NCI-H748 treated with DMSO at 0.1 percent for 48 hours (cell line): ENCODE results near the gene FBH1.
"Not testable (repeated sequence)": the region's sequence is repeated elsewhere in the genome, so short reads cannot be mapped to it uniquely, and the experiment has no call there.

Experiments used
- DNase-seq: peaks from one replicate; lab custom pipeline; 2025; lab: John Stamatoyannopoulos, UW

FBH1 gene

DNA sequence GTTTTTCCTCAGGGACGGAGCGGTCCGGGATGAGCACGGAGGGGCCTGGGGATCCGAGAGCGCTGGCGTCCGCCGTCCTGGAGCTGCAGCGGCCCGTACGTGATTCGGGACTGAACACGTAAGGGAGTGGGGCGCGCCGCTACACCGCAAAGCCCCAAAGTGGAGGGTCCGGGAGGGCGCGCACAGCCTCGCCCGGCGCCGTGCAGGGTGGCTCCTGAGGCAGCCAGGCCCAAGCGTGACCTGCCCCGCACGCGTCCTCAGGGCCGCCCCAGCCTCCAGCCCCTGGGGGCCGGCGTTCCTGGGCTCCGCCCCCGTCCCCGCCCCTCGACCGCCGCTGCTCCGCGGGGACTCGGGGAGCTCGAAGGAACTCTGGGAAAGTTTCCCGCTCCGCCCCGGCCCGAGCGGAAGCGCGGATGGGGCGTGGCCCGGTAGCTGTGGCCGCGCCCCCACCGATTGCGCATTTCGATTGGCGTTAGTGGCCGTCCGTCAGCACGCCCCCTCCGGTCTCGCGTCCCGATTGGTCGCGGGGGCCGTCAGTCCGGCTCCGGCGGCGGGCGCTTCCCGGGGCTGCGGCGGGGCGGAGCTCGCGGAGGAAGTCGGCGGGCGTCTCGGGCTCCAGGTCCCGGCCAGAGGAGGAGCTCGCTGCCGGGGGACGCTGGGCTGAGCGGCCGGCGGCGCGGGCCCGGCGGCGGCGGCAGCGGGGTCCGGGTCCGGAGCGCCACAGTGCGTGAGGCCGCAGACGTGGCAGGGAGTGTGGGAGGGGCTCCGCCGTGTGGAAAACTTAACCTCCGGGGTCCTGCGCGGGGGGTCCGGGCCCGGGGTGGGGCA lies at the start of gene FBH1, which contains the start of gene ANKRD16:
TSS of gene FBH1 (plus strand) at position 620 of the 828 bp plus-strand sequence. CDS start at position 723, 103 bp downstream.
TSS of gene ANKRD16 (minus strand) at position 270 of the 828 bp plus-strand sequence. CDS start 539 bp downstream, outside the sequence.
- DNase-seq: peak; percentile 72

DNA sequence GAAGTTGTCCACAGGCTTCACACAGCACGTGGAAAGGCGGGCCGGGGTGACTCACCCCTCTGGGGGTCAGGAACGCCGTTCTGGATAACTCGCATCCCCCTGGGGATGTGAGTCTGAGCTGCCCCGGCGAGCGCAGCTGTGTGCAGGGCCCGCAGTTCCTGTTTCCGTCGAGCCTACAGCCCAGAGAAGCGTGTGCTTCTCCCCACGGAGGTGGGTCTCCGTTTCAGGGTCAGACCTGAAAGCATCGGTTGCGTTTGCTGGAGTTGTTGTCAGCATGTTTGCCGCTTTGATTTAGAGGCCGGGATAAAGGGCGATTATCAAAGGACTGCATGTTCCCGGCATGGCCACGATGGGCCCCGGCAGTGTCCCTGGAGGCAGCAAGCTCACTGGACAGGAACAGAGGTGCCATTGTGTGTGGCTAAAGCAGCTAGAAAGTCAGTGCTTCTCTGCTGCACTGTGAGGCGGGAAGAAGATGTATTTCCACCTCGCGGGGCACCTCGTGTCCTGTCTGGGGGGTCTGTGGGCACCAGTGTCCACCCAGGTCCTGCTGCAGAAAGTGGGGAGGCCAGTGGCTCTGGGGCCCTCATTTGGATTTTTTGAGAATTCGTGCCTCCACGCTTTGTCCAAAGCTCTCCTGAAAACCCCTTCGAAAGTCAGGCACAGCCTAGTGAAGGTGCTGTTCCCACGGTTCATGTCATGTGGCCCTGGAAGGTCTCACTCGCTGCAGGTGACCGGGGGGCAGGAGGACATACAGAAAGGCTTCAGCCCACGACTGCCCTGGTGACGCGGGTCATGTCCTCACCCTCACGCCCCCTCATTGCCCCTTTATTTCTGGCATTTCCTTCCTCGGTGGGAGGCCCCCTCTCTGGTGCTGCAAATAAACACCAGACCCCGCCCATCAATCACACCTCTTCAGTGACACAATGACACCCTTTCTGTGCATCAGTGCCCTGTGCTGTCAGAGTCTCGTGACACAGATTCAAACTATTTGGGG lies 49.4 kb upstream of the FBH1 start:
- DNase-seq: no peak

DNA sequence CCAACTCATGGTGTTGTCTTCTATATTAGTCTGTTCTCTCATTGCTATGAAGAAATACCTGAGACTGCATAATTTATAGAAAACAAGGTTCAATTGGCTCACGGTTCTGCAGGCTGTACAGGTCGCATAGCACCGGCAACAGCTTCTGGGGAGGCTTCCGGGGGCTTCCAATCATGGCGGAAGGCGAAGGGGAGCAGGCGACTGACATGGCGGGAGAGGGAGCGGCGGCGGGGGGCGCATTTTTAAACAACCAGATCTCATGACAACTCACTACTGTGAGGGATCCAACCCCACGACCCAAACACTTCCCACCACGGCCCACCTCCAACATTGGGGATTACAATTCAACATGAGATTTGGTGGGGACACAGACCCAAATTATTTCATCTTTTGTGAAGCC lies 48.1 kb upstream of the FBH1 start:
- no peak for DNase-seq

DNA sequence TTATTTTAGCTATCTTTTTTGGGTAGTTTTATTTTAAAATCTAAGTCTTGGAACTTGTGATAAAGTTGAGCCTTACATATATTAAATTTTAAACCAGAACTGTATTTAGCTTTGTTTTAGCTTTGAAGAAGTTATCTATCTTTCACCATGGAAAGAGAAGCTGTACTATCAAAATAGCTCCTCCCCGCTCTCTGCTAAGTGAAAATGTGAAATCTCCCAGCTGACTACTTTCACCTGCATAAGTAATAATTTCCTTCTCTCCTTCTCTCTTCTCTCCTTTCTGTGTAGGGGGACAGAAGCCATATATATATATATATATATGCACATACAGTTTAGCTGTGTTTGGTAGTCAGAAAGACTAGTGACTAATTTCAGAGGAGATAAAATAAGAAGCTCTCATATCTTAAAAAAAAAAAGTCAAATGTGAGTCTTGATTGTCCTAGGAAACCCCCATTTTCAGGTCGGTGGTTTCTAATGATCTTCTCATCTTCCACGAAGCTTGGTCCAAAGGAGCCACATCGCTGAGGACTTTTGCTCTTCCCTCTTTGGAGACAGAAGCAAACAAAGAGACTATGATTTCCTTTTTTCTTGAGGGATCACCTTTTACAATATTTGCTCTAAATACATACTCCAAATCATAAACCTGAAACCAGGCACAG lies 46.2 kb upstream of the FBH1 start:
- DNase-seq: no peak

DNA sequence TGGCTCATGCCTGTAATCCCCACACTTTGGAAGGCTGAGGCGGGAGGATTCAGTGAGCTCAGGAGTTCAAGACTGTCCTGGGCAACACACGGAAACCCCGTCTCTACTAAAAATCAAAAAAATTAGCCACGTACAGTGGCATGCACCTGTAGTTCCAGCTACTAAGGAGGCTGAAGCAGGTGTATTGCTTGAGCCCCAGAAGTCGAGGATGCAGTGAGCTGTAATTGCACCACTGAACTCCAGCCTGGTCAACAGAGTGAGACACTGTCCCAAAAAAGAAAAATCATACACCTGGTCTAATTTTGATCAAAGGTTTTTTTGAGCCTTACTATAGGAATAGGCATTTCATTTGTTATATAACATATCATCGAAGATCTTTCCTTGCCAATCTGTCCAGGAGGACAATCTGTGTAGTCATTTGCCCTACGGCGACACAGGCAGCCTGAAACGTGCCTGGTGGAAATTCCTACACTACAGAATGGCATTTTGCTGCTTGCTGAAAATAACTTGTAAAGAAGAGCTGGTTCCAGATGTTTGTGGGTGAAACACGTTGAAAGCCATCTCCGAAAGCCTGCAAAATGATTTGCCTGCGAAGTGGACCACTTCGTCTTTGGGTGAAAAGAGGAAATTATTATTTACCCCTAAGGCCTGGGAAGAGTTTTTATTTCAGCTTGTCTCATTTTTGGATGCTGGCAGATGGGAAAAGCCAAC lies 45.5 kb upstream of the FBH1 start:
- no peak for DNase-seq

DNA sequence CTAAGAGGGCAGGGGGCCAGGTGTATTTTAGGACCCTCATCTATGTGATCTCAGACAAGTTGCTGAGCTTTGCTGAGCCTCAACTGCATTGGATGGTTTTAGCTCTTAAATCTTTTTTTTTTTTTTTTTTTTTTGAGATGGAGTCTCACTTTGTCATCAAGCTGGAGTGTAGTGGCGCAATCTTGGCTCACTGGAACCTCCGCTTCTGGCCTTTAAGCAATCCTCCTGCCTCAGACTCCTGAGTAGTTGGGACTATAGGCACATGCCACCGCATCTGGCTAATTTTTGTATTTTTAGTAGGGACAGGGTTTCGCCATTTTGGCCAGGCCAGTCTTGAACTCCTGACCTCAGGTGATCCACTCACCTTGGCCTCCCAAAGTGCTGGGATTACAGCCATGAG lies 43.4 kb upstream of the FBH1 start:
- not testable (repeated sequence) for DNase-seq

DNA sequence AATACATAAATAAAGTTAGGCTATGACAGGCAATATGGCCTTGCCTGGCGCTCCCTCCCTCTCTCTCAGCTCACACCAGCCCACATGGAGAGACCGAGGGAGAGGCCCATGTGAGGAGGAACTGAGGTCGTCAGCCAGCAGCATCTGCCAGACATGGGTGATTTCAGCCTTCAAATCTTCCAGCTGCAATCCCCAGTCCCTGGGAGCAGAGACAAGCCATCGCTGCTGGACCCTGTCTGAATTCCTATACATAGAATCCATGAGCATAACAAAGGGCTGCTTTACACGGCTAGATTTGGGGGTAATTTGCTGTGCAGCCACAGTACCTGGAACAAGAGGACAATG lies 35.9 kb upstream of the FBH1 start:
- DNase-seq: no peak

DNA sequence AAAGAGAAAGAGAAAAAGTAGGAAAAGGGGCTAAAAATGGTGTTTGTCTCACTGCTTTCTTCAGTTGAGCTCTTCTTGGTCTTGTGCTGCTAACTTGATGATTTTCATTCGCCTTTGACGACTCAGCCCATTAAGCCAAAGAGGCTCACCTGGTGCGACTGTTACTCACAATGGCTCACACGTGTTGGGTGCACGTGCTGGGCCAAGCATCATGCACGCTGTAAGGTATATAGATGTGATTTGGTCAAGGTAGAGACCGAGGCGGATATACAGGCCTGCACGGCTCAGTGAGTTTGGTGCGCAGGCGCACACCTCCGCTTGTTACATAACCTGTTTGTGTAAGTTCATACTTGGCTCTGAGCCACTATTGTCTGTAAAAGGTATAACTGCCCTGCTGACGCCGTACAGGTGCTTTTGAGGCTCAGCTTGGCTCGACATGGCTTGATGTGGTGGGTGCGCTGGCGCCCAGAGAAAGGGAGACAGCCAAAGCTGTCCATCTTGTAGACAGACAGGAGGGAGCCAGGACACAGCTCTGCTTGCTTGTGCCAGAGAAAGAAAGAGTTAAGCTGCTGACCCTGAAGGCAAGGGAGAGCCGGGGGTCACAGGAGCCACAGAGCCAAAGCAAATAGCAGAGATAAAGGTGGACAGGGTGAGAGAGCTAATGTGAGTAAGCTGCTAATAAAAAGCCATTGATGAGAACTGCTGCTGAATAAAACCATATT lies 33.9 kb upstream of the FBH1 start:
- no peak for DNase-seq

DNA sequence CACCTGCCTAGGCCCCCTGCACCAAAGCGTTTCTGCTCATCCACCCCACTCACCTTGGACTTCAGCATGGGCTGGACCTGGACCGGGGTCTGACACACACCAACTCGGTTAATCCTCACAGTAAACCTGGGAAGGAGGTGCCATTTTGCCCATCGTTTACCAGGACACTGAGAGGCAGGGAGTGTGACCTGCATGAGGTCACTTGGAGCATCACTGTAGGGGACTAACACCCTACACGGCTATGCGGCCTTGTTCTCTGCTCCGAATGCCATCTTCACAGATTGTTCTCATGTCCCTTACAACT lies 33.4 kb upstream of the FBH1 start:
- DNase-seq: no peak

DNA sequence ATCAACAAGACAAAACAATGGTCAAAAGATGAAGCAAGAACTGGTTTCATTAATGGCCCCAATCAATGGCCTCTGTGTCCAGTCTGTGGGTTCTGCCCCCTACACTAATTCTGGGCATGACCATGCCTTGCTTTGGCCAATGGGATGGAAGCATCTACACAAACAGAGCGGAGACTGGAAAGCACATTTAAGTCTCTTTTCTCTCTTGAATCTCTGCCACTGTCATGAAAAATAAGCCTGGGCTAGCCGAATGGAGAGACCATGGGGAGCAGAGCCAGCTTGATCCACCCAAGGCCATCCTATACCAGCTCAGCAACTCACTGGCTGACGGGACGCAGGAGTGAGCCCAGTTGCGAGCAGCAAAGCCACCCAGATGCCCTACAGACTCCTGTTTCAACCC lies 31.2 kb upstream of the FBH1 start:
- DNase-seq: no peak

DNA sequence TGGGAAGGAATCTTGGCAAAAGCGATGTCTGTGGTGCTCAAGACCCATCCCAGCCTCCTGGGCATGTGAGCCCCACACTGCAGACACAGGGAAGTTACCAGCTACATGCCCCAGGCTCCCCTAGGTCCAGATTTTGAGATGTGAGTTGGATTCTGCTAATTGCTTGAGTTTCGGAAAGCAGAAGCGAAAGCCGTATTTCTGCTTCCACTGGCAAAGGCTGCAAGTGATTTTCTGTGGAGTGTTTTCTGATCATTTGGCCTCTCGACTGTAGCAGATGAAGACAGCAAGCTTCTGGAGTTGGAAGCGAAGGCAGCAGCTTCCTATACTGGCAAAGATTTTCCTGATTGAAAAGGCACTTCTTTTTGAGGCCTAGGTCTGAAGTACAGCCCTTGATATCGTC lies 30.0 kb upstream of the FBH1 start:
- no peak for DNase-seq

DNA sequence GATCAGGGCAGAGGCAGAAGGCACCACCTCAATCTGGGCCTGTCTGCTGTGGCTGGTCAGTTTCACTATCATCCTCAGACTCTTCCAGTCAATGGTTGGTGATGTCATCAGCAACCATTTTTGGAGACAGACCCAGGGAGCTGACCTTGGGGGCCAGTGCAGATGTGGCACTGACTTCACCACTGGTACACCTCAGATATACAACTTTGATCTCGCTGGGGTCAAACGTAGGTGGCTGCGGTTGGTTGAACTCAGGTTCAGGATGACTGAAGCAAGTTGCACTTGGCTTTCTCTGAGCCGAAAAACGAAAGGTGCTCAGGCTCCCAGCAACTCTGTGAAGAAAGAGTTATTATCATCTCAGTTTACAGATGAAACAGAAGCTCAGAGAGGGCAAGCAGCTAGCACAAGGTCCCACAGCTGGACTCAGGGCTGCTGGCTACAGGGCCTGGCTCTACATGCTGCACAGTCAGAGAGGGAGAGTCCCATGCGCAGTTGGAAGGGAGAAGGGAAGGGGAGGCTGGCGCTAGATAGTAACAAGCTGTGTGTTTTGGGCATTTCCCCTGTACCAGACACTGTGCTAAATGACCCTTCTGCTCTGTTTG lies 27.6 kb upstream of the FBH1 start:
- DNase-seq: no peak

DNA sequence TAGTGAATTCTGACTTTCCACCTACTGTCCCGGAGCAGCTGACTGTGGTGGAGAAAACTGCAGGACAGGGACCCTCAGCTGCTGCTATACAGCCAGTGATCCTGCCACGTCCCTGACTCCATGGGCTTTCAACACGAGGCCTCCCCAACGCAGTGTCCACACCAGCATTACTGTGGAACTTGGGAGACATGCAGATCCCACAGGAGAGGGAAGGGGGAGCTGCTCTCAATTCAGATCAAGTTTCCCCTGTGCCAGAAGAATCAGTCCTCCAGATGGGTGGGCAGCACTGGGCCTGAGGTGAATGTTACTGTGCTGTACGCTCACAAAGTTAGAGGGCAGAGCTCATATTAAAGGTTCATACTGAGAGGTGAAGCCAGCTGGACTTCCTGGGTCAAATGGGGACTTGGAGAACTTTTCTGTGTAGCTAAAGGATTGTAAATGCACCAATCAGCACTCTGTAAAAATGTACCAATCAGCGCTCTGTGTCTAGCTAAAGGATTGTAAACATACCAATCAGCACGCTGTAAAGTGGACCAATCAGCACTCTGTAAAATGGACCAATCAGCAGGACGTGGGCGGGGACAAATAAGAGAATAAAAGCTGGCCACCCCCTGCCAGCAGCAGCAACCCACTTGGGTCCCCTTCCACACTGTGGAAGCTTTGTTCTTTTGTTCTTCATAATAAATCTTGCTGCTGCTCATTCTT lies 26.9 kb upstream of the FBH1 start:
- DNase-seq: not testable (repeated sequence)

DNA sequence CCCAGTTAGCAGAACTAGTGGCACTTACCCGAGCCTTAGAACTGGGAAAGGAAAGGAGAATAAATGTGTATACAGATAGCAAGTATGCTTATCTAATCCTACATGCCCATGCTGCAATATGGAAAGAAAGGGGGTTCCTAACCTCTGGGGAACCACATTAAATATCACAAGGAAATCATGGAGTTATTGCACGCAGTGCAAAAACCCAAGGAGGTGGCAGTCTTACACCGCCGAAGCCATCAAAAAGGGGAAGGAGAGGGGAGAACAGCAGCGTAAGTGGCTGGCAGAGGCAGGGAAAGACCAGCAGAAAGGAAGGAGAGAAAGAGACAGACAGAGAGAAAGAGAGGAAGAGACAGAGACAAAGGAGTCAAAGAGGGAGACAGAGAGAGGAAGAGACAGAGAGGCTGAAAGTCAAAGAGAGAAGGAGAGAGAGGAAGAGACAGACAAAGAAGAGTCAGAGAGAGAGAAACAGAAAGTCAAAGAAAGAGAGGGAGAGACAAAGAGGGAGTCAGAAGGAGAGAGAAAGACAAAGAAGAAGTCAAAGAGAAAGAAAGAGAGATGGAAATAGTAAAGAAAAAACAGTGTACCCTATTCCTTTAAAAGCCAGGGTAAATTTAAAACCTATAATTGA lies 23.5 kb upstream of the FBH1 start:
- not testable (repeated sequence) for DNase-seq

DNA sequence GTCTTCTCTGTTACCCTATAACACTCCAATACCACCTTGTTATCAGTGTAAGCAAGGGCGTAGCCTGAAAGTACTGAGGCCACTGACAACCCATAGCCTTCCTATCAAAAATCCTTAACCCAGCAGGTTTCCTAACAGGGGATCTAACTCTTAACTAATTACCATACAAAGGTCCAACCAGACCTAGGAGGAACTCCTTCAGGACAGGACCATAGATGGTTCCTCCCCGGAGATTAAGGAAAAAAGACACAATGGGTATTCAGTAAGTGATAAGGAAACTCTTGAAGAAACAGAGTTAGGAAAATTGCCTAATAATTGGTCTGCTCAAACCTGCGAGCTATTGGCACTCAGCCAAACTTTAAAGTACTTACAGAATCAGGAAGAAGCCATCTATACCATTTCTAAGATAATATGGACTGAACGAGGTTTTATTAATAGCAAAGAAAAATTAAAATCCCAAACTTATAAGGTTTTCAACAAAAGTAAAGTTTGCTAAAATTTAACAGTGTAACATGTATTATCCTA lies 22.9 kb upstream of the FBH1 start:
- not testable (repeated sequence) for DNase-seq

DNA sequence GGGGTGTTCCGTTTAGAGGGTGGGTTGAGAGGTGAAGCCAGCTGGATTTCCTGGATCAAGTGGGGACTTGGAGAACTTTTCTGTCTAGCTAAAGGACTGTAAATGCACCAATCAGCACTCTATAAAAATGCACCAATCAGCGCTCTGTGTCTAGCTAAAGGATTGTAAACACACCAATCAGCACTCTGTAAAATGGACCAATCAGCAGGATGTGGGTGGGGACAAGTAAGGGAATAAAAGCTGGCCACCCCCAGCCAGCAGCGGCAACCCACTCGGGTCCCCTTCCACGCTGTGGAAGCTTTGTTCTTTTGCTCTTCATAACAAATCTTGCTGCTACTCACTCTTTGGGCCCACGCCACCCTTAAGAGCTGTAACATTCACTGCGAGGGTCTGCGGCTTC lies 21.7 kb upstream of the FBH1 start:
- DNase-seq: not testable (repeated sequence)

DNA sequence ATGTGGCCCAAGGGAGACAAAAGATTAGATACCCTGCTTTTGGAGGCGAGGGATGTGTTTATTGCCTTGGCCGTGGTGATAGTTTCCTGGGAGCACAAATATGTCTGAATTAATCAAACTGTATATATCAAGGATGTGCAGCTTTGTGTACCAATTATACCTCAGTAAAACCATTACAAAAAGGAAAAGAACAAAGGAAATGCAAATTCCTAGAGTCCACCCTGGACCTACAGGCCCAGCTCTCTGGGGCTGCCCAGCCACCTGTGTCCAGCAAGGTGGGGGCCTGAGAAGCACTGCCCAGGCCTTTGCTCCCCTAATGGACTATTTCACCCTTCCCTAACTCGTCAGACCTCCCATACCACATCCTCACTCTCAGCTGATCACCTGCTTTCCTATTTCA lies 20.9 kb upstream of the FBH1 start:
- no peak for DNase-seq

DNA sequence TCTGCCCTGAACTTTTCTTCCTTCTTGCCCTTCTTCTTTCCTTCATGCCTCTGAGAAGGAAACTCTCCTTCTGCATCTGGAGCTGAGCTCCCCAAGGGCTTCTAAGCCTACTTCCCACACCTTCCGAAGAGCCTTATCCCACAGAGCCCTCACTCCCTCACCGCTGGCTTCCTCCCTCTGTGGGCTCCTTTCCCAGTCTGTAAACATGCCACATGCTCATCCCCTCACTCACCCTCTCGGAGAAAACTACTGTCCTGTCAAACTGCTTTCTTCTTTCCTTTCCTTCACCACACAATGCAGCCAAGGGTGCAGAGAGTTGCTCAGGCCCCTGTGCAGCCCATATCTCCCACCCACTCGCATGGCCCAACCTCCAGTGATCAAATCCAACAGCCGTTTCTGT lies 18.4 kb upstream of the FBH1 start:
- no peak for DNase-seq

DNA sequence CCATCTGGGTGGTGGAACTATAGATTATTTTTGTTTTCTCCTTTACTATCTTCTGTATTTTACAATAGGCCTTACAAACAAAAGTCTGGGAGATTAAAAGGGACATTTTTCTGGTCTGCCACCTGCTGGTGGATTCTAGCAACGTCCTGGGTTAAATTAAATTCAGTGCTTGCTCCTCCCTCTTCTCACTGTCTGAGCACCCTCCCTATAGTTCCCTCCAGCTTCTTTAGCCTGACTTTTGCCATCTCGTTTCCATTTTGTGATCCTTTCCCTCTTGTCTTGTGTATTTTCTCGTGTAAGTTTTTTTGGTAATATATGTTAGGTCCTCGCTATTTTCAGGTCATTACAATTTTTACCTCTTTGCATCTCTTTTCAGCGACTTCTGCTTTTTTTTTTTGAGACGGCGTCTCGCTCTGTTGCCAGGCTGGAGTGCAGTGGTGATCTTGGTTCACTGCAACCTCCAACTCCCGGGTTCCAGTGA lies 16.5 kb upstream of the FBH1 start:
- DNase-seq: peak; percentile 46
